Fibroblast of skin of left quadriceps (primary cell): ENCODE results near the gene PTP4A2.

Experiments
- DNase-seq, 2 experiments: peaks; one replicate each; pipeline ENCODE4 v3.0.0-alpha.2; 2013; ENCODE audit warnings: low read depth in 2 of 2

PTP4A2 gene

GRCh38 chr1:31938184-31938975 lies at the start of gene PTP4A2:
PTP4A2 (minus strand) TSS chr1:31938368; CDS start chr1:31919065, 19,303 bp downstream.
- DNase-seq, result peak; percentile 61 to 69

GRCh38 chr1:31987135-31987619 lies 49.0 kb upstream of the PTP4A2 start:
- peak; percentile 20 to 31 for DNase-seq

- no peak for DNase-seq
Observed at GRCh38 chr1:31985430-31985829, 47.3 kb upstream of the PTP4A2 start.

DNA sequence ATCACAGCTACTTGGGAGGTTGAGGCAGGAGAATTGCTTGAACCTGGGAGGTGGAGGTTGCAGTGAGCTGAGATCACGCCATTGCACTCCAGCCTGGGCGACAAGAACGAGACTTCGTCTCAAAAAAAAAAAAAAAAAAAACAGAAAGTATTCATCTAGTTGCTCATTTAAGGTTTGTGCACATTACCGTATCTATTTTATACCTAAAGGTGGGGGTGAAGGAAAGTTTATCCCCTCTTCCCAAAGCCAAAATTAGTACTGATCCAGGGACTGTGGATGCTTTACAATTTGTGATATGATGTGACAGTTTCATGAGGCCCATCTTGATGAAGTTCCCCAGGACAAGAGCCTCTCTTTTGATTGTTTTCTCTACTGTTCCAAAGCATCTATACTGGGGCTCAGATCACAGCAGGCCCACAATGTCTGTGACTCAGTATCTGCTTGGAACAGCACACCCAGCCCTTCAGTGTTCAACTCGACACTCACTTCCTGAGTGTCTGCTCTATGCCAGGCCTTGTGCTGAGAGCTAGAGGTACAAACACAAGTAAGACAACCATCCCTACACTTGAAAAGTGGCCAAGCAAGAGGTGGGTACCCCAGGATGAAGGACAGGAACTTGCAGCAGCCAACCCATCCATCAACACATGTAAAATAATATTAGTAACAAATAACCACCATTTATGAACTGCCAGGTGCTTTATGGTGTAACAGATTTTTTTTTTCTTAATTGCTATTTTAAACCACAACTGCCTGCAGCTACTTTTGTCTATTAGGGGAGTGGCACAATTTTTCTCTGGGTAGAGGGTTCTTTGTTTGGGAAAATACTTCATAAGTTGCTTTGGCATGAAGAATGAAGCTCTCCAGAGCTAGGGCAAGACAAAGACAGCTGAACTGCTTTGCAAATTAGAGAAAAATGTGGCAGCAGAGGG lies 46.5 kb upstream of the PTP4A2 start:
- no peak for DNase-seq

GRCh38 chr1:31981972-31982371 lies 43.8 kb upstream of the PTP4A2 start:
- DNase-seq, result no peak

- no peak for DNase-seq
Observed at GRCh38 chr1:31981456-31981839, 43.3 kb upstream of the PTP4A2 start.

GRCh38 chr1:31980835-31981455 lies 42.8 kb upstream of the PTP4A2 start:
- no peak for DNase-seq

GRCh38 chr1:31978843-31979400 lies 40.8 kb upstream of the PTP4A2 start:
- peak in 1 of 2 experiments; percentile 47 for DNase-seq

DNA sequence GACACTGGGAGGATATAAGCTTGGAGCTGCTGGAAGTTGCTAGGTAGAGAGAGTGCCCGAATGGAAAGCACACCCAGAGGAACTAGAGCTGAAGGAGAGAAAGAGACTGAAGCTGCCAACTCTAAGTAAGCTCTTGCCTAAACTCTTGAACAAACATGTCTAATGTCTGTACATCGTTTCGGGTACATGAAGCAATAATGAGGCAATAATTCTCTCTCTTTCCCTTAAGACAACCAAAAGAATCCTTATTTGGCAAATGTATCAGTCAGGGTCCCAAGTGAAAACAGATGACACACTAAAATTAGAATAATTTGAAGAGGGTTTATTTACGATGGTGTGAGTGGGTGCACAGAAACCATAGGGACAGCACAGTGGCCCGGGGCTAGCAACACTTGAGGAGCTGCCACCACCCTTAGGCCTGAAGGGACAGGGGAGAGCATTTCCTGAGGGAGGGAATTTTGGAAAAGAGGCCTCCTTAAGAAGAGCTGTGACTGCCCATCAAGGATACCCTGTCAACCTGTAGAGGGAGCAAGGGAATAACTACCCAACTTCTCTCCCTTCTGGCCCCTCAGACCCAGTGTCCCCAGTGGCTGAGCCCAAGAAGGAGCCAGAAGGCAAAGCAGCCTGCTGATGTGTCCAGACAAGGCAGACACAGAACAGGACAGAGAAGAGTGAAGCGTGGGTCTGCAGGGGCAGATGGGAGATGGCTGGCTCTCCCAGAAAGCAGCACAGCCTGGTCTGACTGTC lies 39.4 kb upstream of the PTP4A2 start:
- DNase-seq, result peak; percentile 88 to 89

DNA sequence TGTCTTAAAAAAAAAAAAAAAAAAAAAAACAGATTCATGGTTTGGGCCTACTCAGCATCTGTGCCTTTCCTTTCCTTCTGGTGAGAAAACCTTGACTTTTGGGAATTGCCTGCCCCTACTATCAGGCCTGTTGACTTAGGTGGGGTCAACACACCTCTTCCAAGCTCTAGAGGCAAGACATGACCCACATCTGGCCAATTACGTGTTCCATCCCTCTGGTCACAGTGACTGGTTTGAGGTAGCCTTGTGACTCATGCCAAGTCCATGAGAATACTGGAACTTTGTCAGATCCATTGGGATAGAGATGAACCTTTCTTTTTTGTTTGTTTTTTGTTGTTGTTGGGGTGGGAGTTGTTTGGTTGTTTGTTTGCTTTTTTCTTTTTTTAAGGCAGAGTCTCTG lies 38.2 kb upstream of the PTP4A2 start:
- DNase-seq, result no peak

DNA sequence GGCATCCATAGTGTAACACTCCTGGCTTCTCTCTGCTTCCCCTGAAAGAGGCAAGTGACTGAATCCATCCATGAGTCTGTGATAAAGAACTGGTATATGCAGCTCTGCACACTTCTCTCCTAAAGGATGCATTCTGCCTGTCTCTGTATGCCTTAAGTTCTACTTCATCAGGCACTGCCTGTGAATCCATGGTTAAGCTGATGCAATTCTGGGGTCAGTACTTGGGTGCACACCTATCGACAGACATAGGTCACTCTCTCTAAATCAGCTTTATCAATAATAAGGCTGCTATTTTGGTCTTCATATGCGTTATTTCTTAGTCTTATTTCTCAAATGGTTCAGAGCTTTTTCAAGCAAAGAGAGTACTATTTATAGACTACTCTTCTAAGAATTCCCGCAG lies 32.7 kb upstream of the PTP4A2 start:
- DNase-seq, result no peak

DNA sequence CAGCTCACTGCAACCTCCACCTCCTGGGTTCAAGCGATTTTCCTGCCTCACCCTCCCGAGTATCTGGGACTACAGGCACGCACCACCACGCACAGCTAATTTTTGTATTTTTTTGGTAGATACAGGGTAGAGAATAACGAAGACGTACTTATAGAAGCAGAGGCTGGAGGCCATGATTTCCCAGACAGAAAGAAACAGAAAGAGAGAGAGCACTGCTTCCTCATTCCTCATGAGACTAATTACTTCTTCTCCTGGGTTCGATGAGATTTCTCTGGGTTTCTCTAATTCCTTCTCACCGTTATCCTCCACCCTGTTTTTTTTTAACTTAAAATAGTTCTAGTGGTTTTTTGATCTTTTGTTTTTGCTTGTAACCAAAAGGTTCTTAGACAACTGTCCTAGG lies 23.4 kb upstream of the PTP4A2 start:
- no peak for DNase-seq

GRCh38 chr1:31959521-31960340 lies 21.6 kb upstream of the PTP4A2 start:
- no peak for DNase-seq

GRCh38 chr1:31957701-31958674 lies 19.8 kb upstream of the PTP4A2 start:
- no peak for DNase-seq

DNA sequence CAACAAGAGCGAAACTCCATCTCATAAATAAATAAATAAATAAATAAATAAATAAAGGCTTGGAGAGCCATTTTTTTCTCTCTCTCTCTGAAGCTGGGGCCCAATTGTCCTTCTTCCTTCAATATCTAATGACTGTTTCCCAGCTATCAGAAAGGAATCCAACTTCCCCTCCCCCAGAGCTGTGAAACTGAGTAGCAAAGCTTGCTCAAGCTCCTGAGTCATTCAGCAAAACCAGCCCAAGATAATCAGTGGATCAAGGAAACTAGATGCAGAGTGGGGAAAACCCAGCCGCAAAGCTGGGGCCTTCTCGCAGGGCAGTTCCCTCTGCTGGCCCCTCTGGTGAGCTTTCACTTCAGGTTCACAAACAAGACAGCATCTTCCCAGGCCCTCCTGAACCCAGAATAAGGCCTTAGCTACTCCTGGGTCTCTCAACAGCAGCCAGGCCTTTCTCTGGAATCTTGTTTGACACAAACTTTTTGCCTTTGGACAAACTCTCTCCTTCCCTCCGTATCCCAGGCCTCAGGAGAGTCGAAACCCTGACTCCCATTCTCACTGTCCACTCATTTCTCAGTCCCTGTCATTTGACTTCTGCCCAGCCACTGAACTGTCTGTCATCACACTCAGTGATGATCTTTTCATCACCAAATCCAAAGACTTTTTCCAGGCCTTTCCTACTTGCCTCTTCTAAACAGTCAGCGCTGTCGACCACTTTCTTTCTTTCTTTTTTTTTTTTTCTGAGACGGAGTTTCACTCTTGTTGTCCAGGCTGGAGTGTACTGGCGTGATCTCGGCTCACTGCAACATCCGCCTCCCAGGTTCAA lies 18.0 kb upstream of the PTP4A2 start:
- peak; percentile 99 for DNase-seq

GRCh38 chr1:31954607-31955283 lies 16.6 kb upstream of the PTP4A2 start:
- peak; percentile 96 to 97 for DNase-seq

GRCh38 chr1:31952825-31953220 lies 14.7 kb upstream of the PTP4A2 start:
- DNase-seq, result no peak

- no peak for DNase-seq
Observed at GRCh38 chr1:31951276-31951675, 13.1 kb upstream of the PTP4A2 start.
